NCI-H524 (cell line): ENCODE results near the gene RIMS1.

Source experiments
- DNase-seq, 2 experiments: peaks; one replicate each; lab custom pipeline; 2025; lab: John Stamatoyannopoulos, UW

RIMS1 gene

DNA sequence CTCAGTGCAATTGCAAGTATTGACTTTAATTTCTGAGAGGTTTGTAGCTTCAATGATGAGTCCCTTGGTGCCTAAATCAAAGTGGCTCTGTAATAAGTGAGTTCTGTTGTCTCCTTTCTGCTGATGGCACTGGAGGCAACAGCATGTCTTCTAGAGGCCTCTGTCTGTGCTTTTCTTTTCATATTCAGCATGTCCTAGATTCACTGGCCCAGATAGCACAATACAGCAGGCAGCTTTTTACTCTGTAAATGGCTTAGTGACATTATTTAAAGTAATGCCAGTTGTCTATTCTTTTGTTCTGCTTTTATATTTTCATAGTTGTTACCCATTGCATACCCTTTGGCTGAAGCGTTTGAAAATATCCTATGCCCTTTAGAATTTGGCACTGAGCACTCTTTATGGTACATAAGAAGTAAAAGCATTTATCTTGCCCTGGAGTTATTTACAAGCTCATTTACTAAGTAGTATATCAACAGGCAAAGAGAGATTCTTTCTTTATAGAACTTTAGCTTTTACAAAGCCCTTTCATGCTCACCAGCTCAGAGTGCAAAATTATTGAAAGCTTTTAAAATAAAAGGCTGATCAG is 464.0 kb downstream of the RIMS1 start:
- DNase-seq = no peak

GRCh38 chr6:72363844-72364740 is 477.7 kb downstream of the RIMS1 start:
- DNase-seq = peak in 1 of 2 experiments; percentile 3

GRCh38 chr6:72365773-72366172 is 479.4 kb downstream of the RIMS1 start:
- no peak for DNase-seq

GRCh38 chr6:72367439-72367838 is 481.1 kb downstream of the RIMS1 start:
- no peak for DNase-seq

DNA sequence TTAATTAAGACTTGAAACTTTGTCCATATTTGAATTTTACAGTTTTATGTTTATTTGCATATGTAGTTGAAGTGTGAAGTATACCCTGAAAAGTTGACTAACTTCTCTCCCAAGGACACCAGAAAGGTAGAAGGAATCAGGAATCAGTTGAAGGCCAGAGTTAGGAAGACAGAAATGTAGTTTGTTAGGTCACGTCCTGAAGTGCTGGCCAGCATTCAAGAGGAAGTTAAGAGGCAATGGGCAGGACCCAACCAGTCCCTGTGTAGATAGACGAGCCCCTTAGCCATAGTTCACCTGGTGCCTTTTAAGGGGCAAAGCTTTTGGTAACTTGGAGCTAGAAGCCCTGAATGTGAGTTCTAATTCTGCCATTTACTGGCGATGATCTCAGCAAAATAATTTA is 485.1 kb downstream of the RIMS1 start:
- DNase-seq = no peak

- DNase-seq = no peak
These were observed 487.8 kb downstream of the RIMS1 start for GRCh38 chr6:72374172-72374571.

- no peak for DNase-seq
These were observed 488.5 kb downstream of the RIMS1 start for GRCh38 chr6:72374857-72375256.

DNA sequence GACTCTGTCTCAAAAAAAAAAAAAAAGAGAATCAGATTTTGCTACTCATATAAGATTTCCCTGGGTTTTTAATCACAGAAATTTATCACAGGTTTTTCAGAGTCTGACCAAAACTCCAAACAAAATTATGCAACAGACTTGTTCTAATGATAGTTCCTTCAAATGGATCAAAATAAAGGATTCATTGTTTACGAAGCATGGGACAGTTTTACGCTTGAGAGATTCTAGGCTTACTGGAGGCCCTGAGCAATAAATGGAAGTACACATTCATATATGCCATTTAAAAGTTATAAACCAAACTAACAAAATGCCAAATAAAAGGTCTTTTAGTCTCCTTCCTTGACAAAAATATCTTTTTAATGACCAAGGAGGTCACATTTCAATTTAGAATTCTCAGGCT is 490.4 kb downstream of the RIMS1 start:
- no peak for DNase-seq

DNA sequence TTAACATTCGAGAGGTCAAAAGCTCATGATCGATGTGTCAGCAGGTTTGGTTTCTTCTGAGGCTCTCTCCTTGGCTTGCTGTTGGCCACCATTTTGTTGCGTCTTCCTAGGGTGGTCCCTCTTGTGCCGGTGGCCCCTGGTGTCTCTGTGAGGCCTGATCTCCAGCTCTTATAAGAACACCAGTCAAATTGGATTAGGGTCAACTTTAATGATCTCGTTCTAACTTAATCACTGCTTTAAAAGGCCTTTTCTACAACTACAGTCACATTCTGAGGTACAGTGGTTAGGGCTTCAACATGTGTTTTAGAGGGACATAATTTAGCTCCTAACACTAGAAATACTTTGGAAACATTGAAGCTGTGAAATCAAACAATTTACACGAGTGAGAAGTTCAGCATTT is 494.7 kb downstream of the RIMS1 start:
- no peak for DNase-seq

DNA sequence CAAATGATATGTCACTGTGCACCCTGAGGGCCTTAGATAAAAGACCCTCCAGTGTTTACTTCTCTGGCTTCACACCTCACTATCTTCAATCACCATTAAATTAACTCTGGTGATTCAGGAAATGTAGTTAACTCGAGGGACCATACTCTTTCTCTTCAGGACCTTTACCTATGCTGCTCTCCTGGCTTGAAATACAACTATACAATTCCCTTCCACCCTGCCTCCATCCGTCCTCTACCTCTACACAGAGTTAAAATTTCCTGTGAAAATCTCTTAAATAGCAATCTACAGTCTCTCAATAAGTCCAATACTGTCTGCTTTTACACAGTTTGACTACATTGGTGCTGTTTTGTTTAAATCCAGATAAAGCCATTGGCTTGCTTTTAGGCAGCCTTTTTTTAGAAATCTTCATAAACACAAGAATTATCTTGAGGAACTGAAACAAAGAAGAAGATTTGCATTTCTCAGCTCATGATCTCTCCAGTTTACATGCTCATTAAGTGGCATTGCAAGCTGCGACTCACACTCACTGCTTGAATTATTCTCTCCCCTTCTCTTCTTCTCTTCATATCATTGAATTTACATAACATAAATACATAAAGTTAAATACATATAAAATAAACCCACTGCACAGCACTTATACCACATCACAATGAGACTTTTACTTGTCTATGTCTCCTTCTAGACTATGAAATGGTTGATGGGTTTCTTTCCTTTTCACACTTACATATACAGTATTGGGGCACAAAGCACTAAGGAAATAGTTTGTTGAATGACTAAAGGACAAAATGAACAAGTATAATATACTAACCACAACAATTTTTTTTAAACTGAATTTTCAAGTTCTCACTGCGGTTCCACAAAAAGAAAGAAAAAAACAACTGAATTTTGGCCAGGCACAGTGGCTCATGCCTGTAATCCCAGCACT is 496.5 kb downstream of the RIMS1 start:
- no peak for DNase-seq

GRCh38 chr6:72386324-72386723 is 500.0 kb downstream of the RIMS1 start:
- no peak for DNase-seq

- DNase-seq = no peak
These were observed 503.3 kb downstream of the RIMS1 start for GRCh38 chr6:72389698-72390097.

GRCh38 chr6:72390548-72390947 is 504.2 kb downstream of the RIMS1 start:
- no peak for DNase-seq

- DNase-seq = no peak
These were observed 515.5 kb downstream of the RIMS1 start for GRCh38 chr6:72401865-72402264.

GRCh38 chr6:72403413-72403812 is 517.1 kb downstream of the RIMS1 start:
- no peak for DNase-seq

DNA sequence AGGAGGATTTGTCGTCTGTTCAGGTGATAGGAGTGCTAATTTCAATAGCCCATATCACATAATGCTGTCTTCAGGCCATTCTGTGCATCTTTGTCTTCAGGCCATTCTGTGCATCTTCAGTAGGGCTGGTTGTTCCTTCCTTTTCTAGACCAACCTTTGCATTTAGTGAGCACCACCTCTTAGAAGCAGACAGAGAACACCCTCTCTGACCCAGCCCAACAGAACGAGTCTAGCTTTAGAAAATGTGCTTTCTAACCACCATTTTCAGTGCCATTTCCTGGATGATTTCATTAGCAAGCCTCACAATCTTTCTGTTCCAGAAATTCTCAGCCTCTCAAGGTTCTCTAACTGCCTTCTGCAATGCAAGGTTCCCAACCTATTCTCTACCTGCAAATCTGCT is 520.2 kb downstream of the RIMS1 start:
- no peak for DNase-seq

GRCh38 chr6:72410769-72411168 is 524.4 kb downstream of the RIMS1 start:
- DNase-seq = no peak

GRCh38 chr6:72411872-72412708 is 525.7 kb downstream of the RIMS1 start:
- peak; percentile 45 to 79 for DNase-seq

DNA sequence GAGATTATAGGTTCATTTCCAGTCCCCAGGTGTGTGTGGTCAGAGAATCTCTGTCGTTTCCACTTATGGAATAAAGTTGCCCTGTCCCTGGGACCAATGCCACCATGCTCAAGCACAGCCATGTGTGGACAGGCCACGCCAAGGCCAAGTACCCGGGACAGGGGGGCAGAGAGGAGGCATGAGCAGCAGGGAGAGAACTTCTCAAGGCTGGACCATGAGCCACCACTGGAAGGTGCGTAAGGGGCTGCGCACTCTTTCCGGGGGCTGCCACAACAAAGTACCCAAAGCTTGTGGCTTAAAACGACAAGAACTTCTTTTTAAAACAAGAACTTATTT is 526.3 kb downstream of the RIMS1 start:
- no peak for DNase-seq

DNA sequence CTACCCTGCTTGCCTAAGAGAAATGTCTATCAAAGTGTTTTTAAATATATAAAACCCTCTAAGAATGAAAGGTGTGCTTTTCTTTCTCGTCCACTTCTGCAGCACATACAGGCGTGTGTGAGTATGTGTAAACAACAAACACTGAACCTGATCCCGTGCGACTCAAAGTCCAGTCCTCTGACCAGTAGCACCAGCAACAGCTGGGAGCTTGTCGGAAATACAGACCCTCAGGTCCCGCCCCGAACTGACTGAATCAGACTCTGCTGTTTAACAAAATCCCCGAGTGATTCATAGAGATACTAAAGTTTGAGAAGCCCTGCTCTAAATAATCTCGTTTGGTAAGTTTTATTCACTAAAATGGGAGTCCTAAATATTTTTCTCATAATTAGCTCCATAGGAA is 527.5 kb downstream of the RIMS1 start:
- no peak for DNase-seq

GRCh38 chr6:72414657-72415056 is 528.3 kb downstream of the RIMS1 start:
- peak in 1 of 2 experiments; percentile 54 for DNase-seq
